ENCODE data around the gene DHX32.

DHX32 gene

GRCh38 chr10:125802739-125803138 lies 78.4 kb downstream of the DHX32 start:
- DNase-seq (ENCODE audit: low read depth, low spot score): no peak

- DNase-seq (ENCODE audit: low read depth, low spot score): no peak
These were observed 79.0 kb downstream of the DHX32 start for GRCh38 chr10:125802131-125802530.

GRCh38 chr10:125801574-125801973 lies 79.5 kb downstream of the DHX32 start:
- DNase-seq (ENCODE audit: low read depth, low spot score): no peak

- no peak for DNase-seq (ENCODE audit: low read depth, low spot score)
These were observed 81.5 kb downstream of the DHX32 start for GRCh38 chr10:125799451-125800182.

- DNase-seq (ENCODE audit: low read depth, low spot score): no peak
These were observed 83.0 kb downstream of the DHX32 start for GRCh38 chr10:125797994-125798662.

- DNase-seq (ENCODE audit: low read depth, low spot score): no peak
These were observed 83.7 kb downstream of the DHX32 start for GRCh38 chr10:125797424-125797823.

- DNase-seq (ENCODE audit: low read depth, low spot score): no peak
These were observed 85.4 kb downstream of the DHX32 start for GRCh38 chr10:125795637-125796190.

GRCh38 chr10:125795128-125795527 lies 86.0 kb downstream of the DHX32 start:
- no peak for DNase-seq (ENCODE audit: low read depth, low spot score)

GRCh38 chr10:125792342-125793300 lies 88.5 kb downstream of the DHX32 start:
- no peak for DNase-seq (ENCODE audit: low read depth, low spot score)

- DNase-seq (ENCODE audit: low read depth, low spot score): no peak
These were observed 92.7 kb downstream of the DHX32 start for GRCh38 chr10:125788156-125789034.

Data from activated CD4-positive, CD25-positive, alpha-beta regulatory T cell treated with anti-CD3 and anti-CD28 coated beads, Interleukin-2, amount 50 U/mL, for 16 hours (primary cell).